ENCODE measurements around the gene BUB1B. TPM values are rescaled to one million over a fixed set of nuclear protein-coding genes. Genes with fewer than 3 reads are reported as not detected.

BUB1B gene
- total RNA-seq, 1 donor from 2014 or later, result 96.6 TPM

GRCh38 chr15:40245666-40246450 is 85.0 kb downstream of the BUB1B start:
- H3K27me3 Mint-ChIP-seq (ENCODE audit: low read depth), result peaks cover 18% of the 10 kb centered on the region
- H3K36me3 Mint-ChIP-seq (ENCODE audit: low read depth), result no peaks in the 10 kb centered on the region
- H3K4me3 Mint-ChIP-seq, result no peak overlapping the region
- H3K4me1 Mint-ChIP-seq, result no peaks in the 10 kb centered on the region
- no peak overlapping the region for H3K27ac Mint-ChIP-seq (ENCODE audit: unreplicated experiment)
- DNase-seq (ENCODE audit: low read depth, low spot score), result no peak
- H3K9me3 Mint-ChIP-seq, result no peaks in the 10 kb centered on the region
- TF ChIP-seq CTCF (conservative IDR thresholded peaks at IDR 0.05), result no peak

DNA sequence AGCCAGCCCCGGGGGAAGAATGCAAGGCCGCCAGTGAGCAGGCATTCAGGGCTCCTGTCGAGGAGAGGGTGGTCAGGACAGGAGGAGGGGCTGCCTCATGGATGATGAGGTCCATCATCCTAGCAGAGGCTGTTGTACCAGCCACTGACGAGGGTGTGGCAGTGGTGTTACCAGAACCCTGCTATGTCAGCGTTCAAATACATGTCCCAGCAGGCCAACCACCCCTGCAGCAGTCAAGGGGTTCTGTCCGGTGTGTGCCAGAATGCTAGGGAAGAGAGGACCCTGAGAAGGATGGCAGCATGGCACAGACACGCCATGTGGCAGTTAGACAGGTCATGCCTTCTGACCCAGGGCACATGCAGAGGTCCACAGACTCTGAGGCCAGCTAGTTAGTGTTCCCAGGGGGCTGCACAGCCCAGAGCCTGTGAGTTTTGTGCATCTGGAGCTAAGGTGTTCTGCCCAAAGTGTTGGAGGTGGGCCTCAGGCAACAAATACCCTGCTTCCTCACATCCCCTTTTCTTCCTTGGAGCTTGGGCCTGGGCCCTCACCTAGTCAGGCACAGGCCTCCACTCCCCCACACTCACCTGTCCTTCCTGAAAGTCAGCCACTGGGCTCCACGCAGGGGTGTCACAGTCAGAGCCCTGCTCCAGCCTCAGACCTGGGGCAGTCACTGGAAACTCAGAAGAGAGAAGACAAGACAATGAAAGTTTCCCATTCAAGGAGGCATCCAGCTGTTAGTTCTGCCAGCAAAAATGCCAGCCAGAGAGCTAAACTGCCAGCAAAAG is 85.8 kb downstream of the BUB1B start:
- Mint-ChIP-seq H3K27me3 (ENCODE audit: low read depth) (peaks cover 27% of the 10 kb centered on the region), H3K4me1 (no peaks in the 10 kb centered on the region), H3K27ac (ENCODE audit: unreplicated experiment) (peak overlapping the region; percentile 71), H3K9me3 (no peaks in the 10 kb centered on the region), H3K4me3 (no peak overlapping the region), H3K36me3 (ENCODE audit: low read depth) (no peaks in the 10 kb centered on the region)
- TF ChIP-seq CTCF (conservative IDR thresholded peaks at IDR 0.05), result no peak
- no peak for DNase-seq (ENCODE audit: low read depth, low spot score)

GRCh38 chr15:40247406-40247971 is 86.6 kb downstream of the BUB1B start:
- H3K36me3 Mint-ChIP-seq (ENCODE audit: low read depth), result no peaks in the 10 kb centered on the region
- H3K4me1 Mint-ChIP-seq, result no peaks in the 10 kb centered on the region
- H3K9me3 Mint-ChIP-seq, result no peaks in the 10 kb centered on the region
- no peak overlapping the region for H3K4me3 Mint-ChIP-seq
- DNase-seq (ENCODE audit: low read depth, low spot score), result no peak
- H3K27ac Mint-ChIP-seq (ENCODE audit: unreplicated experiment), result no peak overlapping the region
- peaks cover 31% of the 10 kb centered on the region for H3K27me3 Mint-ChIP-seq (ENCODE audit: low read depth)
- TF ChIP-seq CTCF (conservative IDR thresholded peaks at IDR 0.05), result no peak

DNA sequence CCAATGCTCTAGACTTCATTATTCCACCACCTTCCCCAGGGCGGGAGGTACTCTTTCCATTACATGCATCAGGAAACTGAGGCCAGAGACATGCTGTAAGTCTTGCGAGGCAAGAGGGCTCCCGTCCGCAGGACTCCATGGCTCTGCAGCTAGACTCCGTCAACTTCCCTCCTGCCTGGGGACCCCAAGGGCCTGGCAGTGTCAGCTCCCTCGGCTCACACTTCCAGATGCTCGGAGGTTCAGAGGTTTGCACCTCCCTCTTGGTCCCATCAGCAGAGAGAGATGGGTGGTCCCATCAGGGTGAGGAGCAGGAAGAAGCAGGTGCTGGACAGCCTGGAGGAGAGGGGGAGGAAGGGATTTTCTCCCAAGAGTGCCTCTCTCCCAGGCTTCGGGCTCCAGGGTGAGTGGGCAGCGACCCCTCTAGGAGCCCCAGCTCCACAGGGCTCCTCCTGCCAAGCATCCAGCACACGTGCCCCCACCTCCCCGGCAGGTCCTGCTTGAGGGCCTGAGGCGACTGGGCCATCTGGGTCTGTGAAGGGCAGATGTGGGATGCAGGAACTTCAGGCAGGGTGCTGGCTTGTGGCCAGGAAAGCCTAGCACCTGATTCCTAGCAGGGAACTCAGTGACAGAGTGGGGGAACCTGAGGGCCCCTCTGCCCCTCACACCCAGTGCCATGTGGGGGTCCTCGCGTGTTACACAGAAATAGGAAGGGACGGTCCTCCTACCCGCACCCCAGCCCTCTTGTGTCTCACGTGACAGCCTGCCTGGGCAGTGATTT is 87.3 kb downstream of the BUB1B start:
- Mint-ChIP-seq H3K9me3 (no peaks in the 10 kb centered on the region), H3K4me3 (no peak overlapping the region), H3K4me1 (no peaks in the 10 kb centered on the region), H3K27ac (ENCODE audit: unreplicated experiment) (no peak overlapping the region), H3K36me3 (ENCODE audit: low read depth) (no peaks in the 10 kb centered on the region), H3K27me3 (ENCODE audit: low read depth) (peaks cover 35% of the 10 kb centered on the region)
- no peak for TF ChIP-seq CTCF (conservative IDR thresholded peaks at IDR 0.05)
- no peak for DNase-seq (ENCODE audit: low read depth, low spot score)
